Right atrium auricular region (tissue), 2 donors: ENCODE measurements around the gene PGRMC1. TPM values are rescaled to one million over a fixed set of nuclear protein-coding genes. Genes with fewer than 3 reads are reported as not detected.

Source experiments
- DNase-seq: peaks from one replicate; pipeline ENCODE4 v3.0.0-alpha.2; 2019; ENCODE audit warnings: low spot score
- H3K27ac ChIP-seq, 2 donors: fragments of 200-600 bp; sonication (generic); 1 replicate in 1 of 2; 2 replicates in 1 of 2; pipeline ENCODE4 v1.5.1; 2016 to 2019
- H3K27me3 ChIP-seq, 2 donors: fragments of 200-600 bp; sonication (generic); one replicate each; pipeline versions ENCODE4 v1.5.1 to v1.6.0; 2017 to 2019
- H3K36me3 ChIP-seq: fragments of 200-600 bp; sonication (generic); one replicate; pipeline ENCODE4 v1.5.1; 2016
- H3K4me1 ChIP-seq, 2 donors: fragments of 200-600 bp; sonication (generic); one replicate each; pipeline versions ENCODE4 v1.5.1 to v1.6.0; 2017 to 2019
- H3K4me3 ChIP-seq, 2 donors: fragments of 200-600 bp; sonication (generic); 1 replicate in 1 of 2; 2 replicates in 1 of 2; pipeline ENCODE4 v1.5.1; 2017 to 2019; ENCODE audit warnings: mild to moderate bottlenecking in 1 of 2, moderate library complexity in 1 of 2
- H3K9me3 ChIP-seq, 2 donors: fragments of 200-600 bp; sonication (generic); one replicate each; pipeline ENCODE4 v1.5.1; 2019
- CTCF ChIP-seq, 2 donors: fragments of 200-600 bp; sonication (generic); IDR thresholded peaks; one replicate each; pipeline ENCODE4 v1.5.1; 2019; ENCODE audit warnings: antibody characterized with exemption in 2 of 2
- total RNA-seq, 2 donors: library from RNA; depleted of rRNA; stranded (reverse); fragments of >200 nt; gene quantifications; one replicate each; pipeline ENCODE4 v1.1.0, GENCODE V29; 2016

The PGRMC1 gene
- total RNA-seq, 2 donors from 2014 or later = 26.8 to 42.7 TPM

- no peak for TF ChIP-seq CTCF (IDR thresholded peaks at IDR 0.05)
- Histone ChIP-seq H3K4me3 (no peak overlapping the region), H3K27ac (no peak overlapping the region), H3K36me3 (no peaks in the 10 kb centered on the region), H3K9me3 (no peaks in the 10 kb centered on the region), H3K4me1 (no peaks in the 10 kb centered on the region), H3K27me3 (peaks cover 0 to under 1% of the 10 kb centered on the region in 2 donors)
- no peak for DNase-seq
These were observed 56.4 kb downstream of the PGRMC1 start for GRCh38 chrX:119292445-119292844.

Other genes with a start within 250 kb of the PGRMC1 start
- gene CT47C1, start 163.3 kb upstream of the PGRMC1 start, total RNA-seq = not detected
- gene KIAA1210, start 108.5 kb upstream of the PGRMC1 start, total RNA-seq = under 1 TPM in 1 of 2 donors, not detected in 1; 0.04 TPM
- gene SLC25A43, start 163.1 kb downstream of the PGRMC1 start, total RNA-seq = 1 to 10 TPM; 5.6 to 8.1 TPM
- gene SLC25A5, start 232.2 kb downstream of the PGRMC1 start, total RNA-seq = 100 to 1,000 TPM; 134 to 174 TPM